GM18519 (cell line): ENCODE measurements around the gene WDR91.

Experiments
- ATAC-seq: cut with Tn5 transposase; IDR thresholded peaks from one replicate; pipeline ENCODE4 v1.9.1; 2021; ENCODE audit warnings: mild to moderate bottlenecking, moderate library complexity; ENCODE audit not compliant: unreplicated experiment, low FRiP score

The WDR91 gene

DNA sequence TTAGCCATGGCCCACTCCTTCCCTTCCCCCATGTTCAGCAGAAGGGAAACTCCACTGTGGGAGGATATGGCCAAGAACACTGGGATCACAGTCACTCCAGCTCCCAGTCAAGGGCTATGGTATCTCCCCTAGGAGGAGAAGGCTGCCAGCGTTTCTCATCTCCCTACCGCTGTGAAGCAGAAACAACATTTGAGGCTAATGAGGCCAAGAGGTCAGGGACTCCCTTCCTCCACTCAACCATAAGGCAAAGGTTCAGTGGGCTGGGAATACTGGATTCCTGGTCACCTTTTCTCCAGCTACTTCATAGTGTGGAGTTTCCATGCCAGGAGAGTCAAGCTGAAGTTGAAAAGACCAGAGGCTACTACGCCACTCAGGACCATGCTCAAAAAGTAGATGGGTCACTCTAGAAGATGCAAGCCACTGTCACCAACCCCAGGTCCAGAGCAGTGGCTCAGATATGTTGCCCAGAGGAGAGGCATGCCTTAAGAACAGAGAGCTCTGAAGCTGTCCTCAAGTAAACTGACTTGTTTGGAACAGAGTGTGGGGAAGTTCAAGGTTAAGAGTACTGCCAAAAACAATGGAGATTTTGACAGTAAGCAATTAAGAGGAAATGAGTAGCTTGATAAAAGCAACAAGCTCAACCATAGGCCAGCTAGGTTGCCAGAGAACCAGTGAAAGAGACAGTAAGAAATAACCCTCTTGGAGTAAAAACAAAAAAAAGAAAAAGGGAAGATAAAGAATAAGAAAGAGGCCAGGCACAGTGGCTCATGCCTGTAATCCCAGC, 67.2 kb downstream of the WDR91 start:
- ATAC-seq, result no peak
